Measurements from ENCODE around the gene ARSJ.
"Not testable (repeated sequence)": the region's sequence is repeated elsewhere in the genome, so short reads cannot be mapped to it uniquely, and the experiment has no call there.

ARSJ gene

GRCh38 chr4:113955411-113955810 is 24.0 kb downstream of the ARSJ start:
- no peak for DNase-seq

- DNase-seq = no peak
These were observed 25.6 kb downstream of the ARSJ start for GRCh38 chr4:113953888-113954287.

GRCh38 chr4:113952452-113953029 is 26.9 kb downstream of the ARSJ start:
- DNase-seq = peak; percentile 9

- no peak for DNase-seq
These were observed 28.2 kb downstream of the ARSJ start for GRCh38 chr4:113951263-113951662.

GRCh38 chr4:113950207-113950606 is 29.2 kb downstream of the ARSJ start:
- DNase-seq = no peak

- no peak for DNase-seq
These were observed 32.0 kb downstream of the ARSJ start for GRCh38 chr4:113947484-113947883.

- no peak for DNase-seq
These were observed 33.5 kb downstream of the ARSJ start for GRCh38 chr4:113945906-113946305.

- no peak for DNase-seq
These were observed 35.6 kb downstream of the ARSJ start for GRCh38 chr4:113943863-113944262.

GRCh38 chr4:113943085-113943484 is 36.4 kb downstream of the ARSJ start:
- no peak for DNase-seq

GRCh38 chr4:113941836-113942235 is 37.6 kb downstream of the ARSJ start:
- DNase-seq = no peak

- DNase-seq = not testable (repeated sequence)
These were observed 39.3 kb downstream of the ARSJ start for GRCh38 chr4:113940103-113940502.

- DNase-seq = no peak
These were observed 44.3 kb downstream of the ARSJ start for GRCh38 chr4:113935190-113935589.

GRCh38 chr4:113924706-113925105 is 54.7 kb downstream of the ARSJ start:
- DNase-seq = not testable (repeated sequence)

- no peak for DNase-seq
These were observed 58.2 kb downstream of the ARSJ start for GRCh38 chr4:113921089-113921794.

GRCh38 chr4:113919611-113920010 is 59.8 kb downstream of the ARSJ start:
- no peak for DNase-seq

- DNase-seq = no peak
These were observed 60.3 kb downstream of the ARSJ start for GRCh38 chr4:113919145-113919544.

GRCh38 chr4:113908829-113909228 is 70.6 kb downstream of the ARSJ start:
- no peak for DNase-seq

- no peak for DNase-seq
These were observed 71.9 kb downstream of the ARSJ start for GRCh38 chr4:113907559-113907958.

- DNase-seq = no peak
These were observed 74.1 kb downstream of the ARSJ start for GRCh38 chr4:113905301-113905700.

GRCh38 chr4:113904877-113905276 is 74.6 kb downstream of the ARSJ start:
- DNase-seq = no peak

- peak; percentile 59 for DNase-seq
These were observed 77.3 kb downstream of the ARSJ start for GRCh38 chr4:113901994-113902787.

GRCh38 chr4:113899271-113900070 is 80.0 kb downstream of the ARSJ start:
- peak; percentile 16 for DNase-seq

GRCh38 chr4:113893546-113893945 is 85.9 kb downstream of the ARSJ start:
- DNase-seq = no peak

Measured in activated gamma-delta T cell treated with Interleukin-2 at 50 U/mL for 16 hours (primary cell).